GM21381 (cell line): Measurements from ENCODE around the gene SHISA9.

Experiments
- ATAC-seq: cut with Tn5 transposase; IDR thresholded peaks from one replicate; pipeline ENCODE4 v1.9.1; 2021; ENCODE audit warnings: mild to moderate bottlenecking, moderate library complexity; ENCODE audit not compliant: unreplicated experiment

The SHISA9 gene

DNA sequence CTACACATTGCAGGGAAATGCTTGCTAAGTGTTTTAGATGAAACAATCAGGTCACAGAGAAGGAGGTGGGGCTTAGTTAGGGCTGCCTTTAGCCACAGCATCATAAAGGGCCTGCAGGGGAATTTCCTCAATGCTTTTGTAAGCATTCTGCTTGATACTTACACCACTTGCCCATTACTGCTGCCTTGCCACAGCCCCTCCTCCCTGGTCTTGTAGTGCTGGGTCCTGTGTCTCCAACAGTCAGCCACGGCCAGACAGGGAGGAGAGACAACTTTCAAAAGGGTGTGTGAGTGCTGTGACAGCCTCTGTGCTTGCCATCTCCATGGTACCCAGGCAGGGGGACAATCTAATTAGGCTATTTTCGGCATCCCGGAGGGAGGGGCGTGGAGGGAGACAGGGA is 111.2 kb downstream of the SHISA9 start:
- ATAC-seq, result no peak

- ATAC-seq, result no peak
These were observed 111.6 kb downstream of the SHISA9 start for GRCh38 chr16:13013043-13013442.

- ATAC-seq, result no peak
These were observed 113.1 kb downstream of the SHISA9 start for GRCh38 chr16:13014476-13014875.

DNA sequence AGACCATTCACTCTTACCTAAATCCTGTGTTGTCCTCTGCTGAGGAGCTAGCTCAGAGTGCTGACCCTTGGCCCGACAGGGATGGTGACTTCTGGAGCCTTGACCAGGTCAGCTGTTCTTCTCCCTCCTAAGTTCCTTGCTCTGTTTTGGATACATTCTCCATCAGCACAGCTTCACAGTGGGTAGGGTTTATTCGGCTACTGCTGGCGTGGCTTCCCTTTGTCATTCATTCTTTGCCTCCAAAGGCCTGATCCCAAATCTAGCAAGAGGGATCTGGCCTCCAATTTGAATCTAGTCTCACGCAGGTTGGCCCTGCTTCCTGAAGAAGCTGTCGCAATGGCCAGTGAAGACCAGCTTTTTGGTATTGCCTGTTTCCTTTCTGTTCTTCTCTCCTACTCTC is 116.6 kb downstream of the SHISA9 start:
- no peak for ATAC-seq

DNA sequence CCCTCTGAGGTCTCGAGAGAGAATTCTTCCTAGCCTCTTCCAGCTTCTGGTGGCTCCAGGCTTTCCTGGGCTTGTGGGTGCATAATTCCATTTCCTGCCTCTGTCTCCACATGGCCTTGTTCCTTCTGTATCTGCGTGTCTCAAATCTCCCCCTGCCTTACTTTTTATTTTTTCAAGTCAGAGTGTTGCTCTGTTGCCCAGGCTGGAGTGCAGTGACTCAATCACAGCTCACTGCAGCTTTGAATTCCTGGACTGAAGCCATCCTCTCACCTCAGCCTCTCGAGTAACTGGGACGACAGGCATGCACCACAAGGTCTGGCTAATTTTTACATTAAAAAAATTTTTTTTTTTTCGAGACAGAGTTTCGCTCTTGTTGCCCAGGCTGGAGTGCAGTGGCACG is 120.6 kb downstream of the SHISA9 start:
- no peak for ATAC-seq

DNA sequence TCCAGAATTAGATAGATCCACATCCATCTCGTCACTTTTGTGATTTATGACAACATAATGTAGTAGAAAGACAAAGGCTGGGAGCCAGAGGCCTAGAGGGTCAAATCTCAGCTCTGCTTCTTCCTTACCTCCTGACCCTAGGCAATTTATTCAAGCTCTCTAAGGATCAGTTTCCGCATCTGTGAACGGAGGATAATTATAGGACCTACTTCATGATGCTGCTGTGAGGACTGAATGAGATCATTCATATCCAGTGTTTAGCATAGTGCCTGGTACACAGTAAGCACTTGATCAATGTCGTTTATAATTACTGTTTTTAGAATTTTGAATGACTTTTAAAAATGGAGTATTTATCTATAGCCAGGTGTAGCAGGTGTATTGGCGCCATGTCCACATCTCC is 128.4 kb downstream of the SHISA9 start:
- ATAC-seq, result no peak

DNA sequence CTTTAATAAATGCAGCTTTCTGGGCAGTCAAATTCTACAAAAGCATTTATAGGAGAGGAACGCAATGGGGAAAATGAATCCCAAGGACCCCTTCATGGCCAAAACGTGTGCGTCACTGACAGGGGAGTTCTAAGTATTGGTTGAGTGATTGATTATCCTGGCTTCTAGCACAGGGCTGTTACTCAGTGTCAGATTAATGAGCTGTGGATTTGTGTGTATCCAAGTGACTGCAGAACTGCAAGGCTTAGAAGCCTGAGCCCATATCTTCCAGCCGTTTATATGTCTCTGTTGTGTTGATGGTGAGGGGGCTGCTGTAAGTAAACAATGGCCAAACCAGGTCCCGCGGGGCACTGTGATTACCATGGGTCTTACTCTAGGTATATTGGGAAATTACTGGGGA is 129.4 kb downstream of the SHISA9 start:
- ATAC-seq, result no peak

DNA sequence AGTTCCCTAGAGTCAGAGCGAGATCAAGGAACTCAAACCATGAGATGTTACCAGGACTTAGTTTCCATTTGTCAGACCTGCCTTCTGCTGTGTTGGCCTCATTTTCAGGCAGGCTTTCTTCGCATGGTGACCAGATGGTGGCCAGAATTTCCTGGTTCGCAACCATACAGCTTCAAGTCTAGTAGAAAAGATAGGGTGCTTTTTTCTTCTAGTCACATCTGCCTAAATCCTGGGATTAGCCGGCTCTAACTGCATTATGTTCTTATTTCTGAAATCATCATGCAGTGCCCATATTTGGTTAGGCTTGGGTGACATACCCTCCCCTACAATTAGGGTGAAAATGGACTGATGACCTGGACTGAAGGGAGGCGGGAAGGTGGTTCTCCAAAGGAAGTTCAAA is 131.5 kb downstream of the SHISA9 start:
- no peak for ATAC-seq

- no peak for ATAC-seq
These were observed 135.2 kb downstream of the SHISA9 start for GRCh38 chr16:13036600-13036999.

- no peak for ATAC-seq
These were observed 137.2 kb downstream of the SHISA9 start for GRCh38 chr16:13038591-13038990.

DNA sequence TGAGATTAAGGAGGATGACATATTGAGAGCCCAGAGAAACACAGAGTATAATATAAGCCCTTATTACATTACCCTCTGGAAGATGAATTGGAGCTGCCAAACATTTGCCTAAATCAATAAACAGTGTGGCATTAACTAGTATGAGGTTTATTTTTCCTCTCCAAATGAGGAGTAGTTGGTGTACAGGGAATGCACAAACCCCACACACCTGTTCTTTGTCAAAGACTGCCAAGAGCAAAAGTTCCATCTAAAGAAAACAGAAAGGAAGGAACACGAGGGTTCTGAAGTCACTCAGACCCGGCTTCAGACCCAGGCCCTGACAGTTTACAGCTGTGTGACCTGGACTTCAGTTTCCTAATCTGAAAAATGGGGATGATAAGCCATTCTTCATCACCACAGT is 138.1 kb downstream of the SHISA9 start:
- ATAC-seq, result no peak

DNA sequence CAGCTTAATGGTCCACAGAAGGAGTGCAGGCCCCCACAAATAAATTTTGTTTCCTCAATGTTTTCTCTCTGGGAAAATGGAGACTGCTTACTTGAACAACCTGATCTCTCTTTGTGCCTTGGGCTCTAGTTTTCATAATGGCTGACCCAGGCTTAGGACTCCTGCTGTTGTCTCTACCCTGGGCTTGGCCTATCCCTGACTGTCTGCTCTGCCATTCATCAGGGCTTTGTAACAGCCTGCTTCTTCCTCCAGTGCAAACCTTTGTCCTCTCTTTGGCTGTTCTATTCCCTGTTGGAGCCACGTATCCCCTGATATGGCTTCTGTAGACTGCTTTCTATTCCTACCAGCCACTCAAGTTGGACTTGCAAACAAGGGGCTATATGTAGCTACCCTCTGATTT is 139.8 kb downstream of the SHISA9 start:
- ATAC-seq, result no peak

- ATAC-seq, result no peak
These were observed 140.4 kb downstream of the SHISA9 start for GRCh38 chr16:13041646-13042290.

DNA sequence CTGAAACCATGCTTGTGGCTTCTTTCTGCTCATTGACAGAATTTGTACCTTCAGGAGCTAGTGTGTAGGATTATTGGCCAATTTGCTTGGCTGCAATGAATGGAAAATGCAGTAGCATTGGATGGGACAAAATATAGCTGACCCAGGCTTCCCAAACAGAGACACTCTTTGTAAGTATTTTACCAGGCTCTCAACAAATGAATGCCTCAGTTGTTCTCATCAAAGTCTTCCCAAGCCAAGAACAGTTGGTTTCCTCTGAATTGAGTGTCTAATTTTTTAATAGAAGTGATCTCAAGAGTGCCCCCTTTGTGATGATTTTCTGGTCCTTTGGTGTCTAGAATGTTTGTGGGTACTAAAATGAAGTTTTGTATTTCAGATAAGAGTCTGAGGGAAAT is 140.9 kb downstream of the SHISA9 start:
- no peak for ATAC-seq

GRCh38 chr16:13046061-13046821 is 144.8 kb downstream of the SHISA9 start:
- ATAC-seq, result no peak

GRCh38 chr16:13047276-13047675 is 145.9 kb downstream of the SHISA9 start:
- ATAC-seq, result no peak

DNA sequence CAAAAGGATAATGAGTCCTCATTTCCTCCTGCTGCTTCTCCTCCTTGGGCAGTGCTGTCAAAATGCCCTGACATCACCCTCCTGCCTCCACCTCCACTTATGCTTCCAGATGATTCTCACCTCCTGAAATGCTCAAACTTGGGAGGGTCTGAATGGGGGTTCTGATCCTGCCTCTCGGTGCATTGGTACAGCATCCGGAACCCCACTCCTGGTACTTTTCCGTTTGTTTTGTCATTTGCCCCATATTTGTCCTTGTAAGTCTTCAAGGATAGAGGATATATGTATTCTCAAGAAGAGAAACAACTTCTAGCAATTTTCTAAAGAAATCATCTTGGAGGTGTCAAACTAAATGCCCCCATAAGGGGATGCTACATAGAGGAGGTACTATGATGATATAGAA is 148.3 kb downstream of the SHISA9 start:
- no peak for ATAC-seq

- ATAC-seq, result no peak
These were observed 151.0 kb downstream of the SHISA9 start for GRCh38 chr16:13052431-13052830.

DNA sequence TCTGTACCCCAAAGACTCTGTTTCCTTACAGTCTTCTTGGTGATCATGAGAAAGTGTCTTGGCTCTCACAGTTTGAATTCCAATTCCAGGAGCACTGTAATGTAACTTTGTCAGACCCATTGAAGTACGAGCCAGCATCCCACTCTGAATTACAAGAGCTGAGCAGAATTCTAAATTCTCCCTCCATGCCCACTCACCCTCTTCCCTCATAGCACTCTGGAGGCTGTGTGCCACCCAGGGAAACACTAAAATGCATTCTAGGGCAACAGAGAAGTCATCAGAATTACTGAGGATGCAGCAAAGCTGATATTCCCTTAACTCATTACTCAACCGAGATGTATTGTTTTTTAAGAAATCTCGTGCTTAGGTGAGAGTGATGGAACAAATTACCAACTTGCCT is 154.1 kb downstream of the SHISA9 start:
- no peak for ATAC-seq

DNA sequence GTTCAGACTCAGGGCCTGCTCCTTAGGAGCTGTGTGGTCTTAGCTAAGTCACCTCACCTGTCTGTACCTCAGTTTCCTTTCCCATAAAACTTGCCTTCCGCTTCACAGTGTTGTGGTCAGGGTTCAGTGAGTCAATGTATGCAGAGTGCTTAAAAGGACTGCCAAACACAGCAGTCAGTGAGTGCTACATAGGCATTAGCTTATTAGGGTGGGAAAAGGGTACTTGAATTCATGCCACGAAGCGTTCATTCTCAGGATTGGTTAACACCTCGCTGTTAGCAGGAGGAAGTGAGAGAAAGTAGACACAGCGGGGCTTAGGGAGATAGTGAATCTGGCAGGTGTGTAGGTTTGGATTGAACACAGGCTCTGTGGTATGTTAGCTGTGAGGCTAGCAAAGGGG is 155.2 kb downstream of the SHISA9 start:
- ATAC-seq, result no peak

DNA sequence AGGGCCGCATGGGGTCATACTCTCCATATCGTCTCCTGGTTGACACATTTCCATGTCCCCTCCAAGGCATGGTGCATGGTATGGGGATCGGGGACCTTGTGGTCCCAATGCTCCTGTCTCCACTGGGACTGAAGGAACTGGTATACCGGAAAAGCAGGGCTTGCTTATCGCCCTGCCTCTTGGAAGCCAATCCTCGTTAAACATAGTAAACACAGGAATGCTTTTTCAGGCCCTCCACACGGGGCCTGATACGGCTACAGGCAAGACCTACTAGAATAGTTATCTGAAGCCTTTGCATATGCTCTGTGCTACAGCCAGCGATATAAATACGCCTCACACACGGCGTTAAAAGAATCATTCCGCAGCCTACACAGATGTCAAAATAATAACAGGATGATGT is 159.5 kb downstream of the SHISA9 start:
- no peak for ATAC-seq

GRCh38 chr16:13061691-13062090 is 160.3 kb downstream of the SHISA9 start:
- ATAC-seq, result no peak

DNA sequence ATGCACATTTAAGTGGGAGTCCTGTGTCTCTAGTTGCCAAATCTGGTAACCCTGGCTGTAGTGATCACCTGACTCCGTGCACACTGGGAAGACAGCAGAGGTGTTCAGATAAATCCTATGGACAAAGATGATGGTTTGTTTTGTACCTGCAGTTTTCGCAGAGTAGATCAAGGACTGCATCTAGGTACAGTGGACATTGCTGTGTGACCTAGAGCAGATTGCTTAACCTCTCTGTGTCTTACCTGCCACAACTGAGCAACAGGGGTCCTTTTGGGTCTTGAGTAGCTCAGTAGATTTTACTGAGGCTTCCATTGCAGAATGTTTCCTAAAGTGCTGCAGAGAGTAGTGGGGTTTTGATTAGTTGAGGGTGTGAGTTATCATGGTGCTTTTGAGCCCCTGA is 160.8 kb downstream of the SHISA9 start:
- ATAC-seq, result no peak
